GM19324 (cell line): ENCODE results near the gene PRDM16.

Source experiments
- ATAC-seq: cut with Tn5 transposase; IDR thresholded peaks from one replicate; pipeline ENCODE4 v1.9.1; 2021; ENCODE audit warnings: mild to moderate bottlenecking, moderate library complexity; ENCODE audit not compliant: unreplicated experiment, low FRiP score

PRDM16 gene

DNA sequence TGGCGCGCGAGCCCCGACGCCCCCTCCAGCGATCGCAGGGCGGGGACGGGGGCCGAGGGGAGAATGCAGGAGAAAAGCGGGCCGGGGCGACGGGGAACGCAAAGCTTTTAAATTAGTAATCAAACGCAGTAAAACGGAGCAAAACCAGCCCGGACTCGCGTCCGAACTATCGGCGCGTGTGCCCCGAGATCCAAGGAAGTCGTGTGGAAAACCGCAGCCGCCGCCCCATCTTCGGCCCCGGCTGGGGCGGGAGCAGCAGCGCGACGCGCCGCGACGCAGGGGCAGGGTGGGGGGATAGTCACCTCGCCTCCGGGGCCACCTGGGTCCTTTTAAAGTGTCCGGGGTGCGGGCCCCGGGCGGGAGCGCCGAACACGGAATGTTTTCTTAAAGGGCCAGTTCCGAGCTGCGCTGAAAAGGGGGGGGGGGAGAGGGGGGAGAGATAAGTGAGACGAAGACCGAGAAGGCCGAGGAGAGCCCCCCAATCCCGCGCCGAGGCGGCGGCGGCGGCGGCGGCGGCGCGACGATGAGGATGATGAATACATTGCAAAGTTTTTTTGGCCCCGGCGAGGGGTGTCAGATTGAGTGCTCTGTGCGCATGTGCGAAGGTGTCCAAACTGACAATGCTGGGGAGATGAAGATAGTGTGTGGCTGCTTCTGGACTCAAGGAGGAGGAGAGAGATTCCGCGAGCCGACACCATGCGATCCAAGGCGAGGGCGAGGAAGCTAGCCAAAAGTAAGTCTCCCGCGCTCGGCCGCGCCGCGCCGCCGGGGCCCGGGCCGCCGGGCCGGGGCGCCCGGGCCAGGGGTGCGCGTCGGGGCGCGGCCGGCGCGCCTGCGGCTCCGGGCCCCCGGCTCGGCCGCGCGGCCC, at the start of gene PRDM16:
Gene PRDM16, plus strand, starts transcription at position 640 of the 868 bp plus-strand sequence. Its CDS starts 57 bp downstream, at position 697.
- ATAC-seq: no peak

DNA sequence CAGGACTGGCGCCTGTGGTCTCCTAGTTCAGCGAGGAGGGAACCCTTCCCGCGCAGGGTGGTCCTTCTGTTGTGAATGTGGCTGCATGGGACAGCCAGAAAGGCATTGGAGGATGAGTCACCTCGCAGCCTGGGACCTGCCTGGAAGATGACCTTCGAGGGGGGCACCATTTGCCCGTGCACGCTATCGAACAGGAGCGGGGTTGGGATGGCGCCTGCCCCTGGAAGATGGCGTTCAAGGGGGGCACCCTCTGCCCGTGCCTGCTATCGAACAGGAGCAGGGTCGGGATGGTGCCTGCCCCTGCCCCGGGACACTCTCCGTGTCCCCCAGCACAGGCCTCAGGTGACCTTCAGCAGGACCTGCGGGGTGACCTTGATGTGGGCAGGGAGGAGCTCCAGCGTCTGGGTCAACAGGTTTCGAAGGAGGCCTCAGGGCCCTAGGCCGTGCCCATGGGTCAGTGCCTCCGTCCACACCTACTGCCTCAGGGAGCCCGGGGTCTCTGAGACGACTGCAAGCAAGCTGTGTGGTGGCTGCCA, 49.4 kb upstream of the PRDM16 start:
- ATAC-seq: no peak

GRCh38 chr1:3020263-3020909, 48.6 kb upstream of the PRDM16 start:
- ATAC-seq: no peak

DNA sequence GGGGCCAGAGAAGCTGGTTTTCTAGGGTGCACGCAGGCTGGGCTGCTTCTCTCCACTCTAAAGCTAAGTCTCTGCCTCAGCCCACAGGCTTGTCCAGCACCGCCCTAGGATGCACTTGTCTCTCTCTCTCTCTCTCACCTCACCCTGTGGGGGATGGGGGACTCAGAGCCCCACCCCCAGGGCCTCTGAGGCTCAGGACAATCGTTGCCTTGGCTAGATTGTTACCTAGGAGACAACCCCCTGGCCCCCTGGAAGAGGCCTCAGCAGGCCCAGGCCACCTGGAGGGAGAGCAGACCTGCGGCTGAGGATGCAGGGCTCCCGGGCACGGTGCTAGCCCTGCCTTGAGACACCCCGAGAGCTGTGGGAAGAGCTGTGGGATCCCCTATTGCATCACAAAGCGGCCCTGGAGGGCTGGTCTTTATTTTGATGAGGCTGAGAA, 47.8 kb upstream of the PRDM16 start, which contains the start of gene ACTRT2:
Gene ACTRT2, plus strand, starts transcription at position 235 of the 439 bp plus-strand sequence. CDS start 220 bp downstream, outside the sequence.
- no peak for ATAC-seq

DNA sequence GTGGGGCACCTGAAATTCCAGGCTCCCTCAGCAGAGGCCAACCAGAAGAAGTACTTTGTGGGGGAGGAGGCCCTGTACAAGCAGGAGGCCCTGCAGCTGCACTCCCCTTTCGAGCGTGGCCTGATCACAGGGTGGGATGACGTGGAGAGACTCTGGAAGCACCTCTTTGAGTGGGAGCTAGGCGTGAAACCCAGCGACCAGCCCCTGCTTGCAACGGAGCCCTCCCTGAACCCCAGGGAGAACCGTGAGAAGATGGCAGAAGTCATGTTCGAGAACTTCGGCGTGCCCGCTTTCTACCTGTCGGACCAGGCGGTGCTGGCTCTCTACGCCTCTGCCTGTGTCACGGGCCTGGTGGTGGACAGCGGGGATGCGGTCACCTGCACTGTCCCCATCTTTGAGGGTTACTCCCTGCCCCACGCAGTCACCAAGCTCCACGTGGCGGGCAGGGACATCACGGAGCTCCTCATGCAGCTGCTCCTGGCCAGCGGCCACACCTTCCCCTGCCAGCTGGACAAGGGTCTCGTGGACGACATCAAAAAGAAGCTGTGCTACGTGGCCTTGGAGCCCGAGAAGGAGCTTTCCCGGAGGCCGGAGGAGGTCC, 47.1 kb upstream of the PRDM16 start:
- ATAC-seq: no peak

- ATAC-seq: no peak
These were observed 46.5 kb upstream of the PRDM16 start for GRCh38 chr1:3022511-3022973.

DNA sequence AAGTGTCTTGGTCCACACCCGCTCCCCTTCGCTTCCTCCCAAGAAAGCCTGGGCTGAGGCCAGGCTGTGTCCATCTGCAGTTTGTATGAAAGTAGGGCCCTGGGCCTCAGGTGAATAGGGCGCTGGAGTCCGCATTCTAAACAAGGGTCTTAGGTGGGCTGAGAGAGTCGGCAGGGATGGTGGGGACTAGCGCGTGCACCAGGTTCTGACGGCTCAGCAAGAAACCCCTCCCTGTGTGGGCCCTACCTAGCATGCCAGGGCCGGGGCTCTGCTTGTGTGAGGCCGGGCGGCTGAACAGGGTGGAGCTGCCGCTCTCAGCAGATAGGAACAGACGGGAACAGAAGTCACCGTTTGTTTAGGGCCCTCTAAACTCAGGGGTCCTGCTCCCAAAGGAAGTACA, 46.0 kb upstream of the PRDM16 start:
- ATAC-seq: no peak

DNA sequence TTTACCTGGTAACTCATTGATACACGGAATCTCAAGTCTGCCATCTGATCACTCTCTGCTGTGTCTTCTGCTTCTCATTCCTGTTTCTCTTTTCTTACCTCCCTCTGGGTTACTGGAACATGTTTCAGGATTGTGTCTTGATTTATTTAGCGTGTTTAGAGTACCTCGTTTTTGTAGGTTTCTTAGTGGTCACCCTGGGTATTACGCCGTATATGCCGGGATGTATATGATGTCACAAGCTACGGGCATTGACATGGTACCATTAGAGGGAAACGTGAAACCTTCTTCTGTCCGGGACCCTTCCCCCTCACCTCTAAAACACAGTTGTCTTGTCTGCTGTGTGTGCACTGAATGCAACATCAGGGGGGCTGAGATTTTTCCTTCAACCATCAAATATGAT, 45.0 kb upstream of the PRDM16 start:
- no peak for ATAC-seq

DNA sequence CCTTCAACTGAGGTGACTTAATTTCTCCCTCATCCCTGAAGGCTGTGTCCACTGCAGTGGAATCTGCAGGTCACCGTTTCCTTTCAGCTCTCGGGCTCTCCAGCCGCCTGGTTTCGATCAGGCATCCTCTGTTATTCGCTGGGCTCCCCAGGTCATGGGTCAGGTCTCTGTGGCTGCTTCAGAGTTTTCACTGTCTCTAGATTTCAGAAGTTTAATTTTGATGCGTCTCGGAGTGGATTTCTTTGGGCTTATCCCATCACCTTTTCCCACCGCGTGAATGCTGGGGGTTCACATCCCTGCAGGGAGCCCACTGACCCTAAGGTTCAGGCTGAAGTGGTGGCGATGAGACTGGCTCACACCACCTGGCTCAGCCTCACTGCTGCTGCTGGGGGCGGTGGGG, 44.4 kb upstream of the PRDM16 start:
- no peak for ATAC-seq

- no peak for ATAC-seq
These were observed 42.9 kb upstream of the PRDM16 start for GRCh38 chr1:3026124-3026523.

DNA sequence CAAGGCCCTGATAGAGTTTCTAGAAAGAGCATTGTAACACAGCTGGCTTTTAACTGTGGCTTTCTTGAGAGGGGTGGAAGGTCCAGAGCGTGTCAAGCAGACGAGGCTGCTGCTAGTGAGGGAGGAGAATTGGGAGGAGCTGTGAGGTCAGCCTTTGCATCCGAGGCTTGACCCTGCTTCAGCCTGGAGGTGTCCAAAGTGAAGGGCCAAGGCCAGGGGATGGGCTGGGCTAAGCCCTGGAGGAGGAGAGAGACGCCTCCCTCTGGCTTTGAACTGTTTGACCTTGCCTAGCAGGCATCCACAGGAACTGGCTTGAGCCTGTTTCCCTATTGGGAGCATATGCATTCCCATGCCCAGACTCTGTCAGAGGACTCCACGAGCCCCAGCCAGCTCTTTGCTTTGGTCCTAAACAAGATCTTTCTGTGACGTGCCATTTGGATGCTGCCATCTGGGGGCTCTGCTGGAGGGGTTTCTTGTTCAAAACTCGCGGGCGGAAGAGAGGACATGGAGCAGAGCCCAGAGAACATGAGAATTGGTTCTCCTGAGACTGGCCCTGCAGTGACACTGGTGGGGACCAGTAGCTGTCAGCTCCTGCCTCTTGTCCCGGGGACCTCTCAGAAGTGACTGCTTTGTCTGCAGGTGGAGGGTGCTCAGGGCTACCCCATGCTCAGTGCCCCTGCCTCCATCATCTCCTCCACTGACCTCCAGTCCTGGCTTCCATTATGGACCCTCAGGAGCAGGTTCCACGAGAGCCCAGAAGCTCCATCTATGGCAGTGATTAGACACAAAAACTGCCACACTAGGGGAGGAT, 42.2 kb upstream of the PRDM16 start:
- no peak for ATAC-seq

DNA sequence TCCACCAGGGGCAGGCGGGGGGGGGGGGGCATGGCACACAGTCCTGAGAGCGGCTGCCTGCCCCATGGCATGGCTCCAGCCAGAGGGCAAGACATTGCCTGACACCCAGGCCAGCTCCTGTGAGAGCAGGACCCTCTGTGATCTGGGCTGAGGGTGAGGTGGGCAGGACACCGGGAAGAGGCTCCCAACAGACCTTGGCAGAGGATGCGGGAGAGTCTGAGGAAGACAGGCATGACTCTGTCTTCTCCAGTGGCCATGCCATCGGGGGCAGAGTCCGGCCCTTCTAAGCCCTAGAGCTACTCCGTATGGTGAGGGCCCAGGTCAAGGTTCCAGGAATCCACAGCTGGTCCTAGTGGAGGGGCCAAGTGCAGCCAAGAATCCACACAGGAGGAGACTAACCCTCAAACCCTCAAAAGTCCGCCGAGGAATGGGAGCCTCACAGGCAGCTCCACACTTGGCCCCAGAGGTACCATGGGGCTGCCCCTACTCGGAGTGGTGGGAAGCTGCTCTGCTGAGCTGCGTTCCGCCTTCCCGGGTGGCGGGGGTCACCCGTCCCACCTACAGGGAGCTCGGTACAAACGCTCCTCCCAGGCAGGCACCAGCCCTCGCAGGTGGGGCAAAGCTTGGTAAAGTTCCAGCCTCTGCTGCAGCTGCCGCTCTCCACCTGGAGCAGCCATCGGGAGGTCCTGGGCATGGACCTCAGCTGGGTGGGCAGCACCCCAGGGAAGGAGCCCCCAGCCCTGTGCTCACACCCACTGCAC, 41.2 kb upstream of the PRDM16 start:
- ATAC-seq: no peak

- ATAC-seq: no peak
These were observed 40.3 kb upstream of the PRDM16 start for GRCh38 chr1:3028531-3029282.

DNA sequence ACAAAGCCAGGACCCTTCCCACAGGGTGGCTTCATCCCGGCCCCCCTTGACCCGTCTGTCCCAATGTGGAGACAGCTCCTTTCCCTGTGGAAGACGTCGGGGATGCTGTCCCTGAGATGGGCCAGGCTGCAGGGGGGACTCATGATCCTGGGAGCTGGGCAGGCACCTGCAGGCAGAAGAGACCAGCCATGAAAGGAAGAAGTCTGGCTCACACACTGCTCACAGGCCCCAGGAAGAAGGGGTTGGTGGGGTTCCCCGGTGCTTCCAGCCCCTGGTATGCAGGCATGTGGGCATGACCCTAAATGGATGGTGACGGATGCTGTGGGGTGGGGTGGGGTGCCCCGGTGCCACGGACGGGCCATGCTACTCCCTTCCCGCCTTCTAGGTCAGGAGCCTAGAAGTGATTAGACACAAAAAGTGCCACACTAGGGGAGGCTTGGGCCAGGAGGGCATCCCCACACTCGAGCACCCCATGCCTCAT, 39.5 kb upstream of the PRDM16 start:
- no peak for ATAC-seq

DNA sequence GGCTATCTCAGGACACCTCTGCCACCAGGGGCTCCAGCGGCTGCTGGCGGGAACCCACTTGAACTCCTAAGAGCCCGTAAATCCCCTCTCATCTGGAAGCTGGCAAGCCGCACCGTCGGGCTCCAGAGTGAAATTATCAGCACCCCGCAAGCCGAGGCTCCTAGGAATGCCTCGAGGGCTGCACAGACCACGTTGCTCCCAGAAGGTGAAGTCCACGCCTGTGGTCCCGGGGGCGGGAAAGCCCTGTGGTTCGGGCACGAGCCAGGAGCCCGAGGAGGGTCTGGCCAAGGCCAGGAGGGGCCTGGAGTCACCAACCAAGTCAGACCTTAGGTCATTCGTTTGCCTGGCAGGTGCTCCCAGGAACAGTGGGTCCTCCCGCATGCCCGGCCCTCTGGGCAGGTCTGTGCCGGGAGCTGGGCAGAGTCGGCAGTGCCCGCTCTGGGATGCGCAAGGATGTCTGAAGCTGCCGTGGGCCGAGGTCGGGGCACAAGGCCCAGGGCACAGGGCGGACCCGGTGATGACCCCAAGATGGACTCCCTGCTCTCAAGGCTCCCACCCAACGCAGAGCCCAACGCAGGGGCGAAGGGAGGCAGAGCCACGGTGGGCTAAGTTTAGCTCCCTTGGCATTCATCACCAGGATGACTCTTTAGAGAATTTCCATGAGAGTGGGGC, 38.9 kb upstream of the PRDM16 start:
- no peak for ATAC-seq

DNA sequence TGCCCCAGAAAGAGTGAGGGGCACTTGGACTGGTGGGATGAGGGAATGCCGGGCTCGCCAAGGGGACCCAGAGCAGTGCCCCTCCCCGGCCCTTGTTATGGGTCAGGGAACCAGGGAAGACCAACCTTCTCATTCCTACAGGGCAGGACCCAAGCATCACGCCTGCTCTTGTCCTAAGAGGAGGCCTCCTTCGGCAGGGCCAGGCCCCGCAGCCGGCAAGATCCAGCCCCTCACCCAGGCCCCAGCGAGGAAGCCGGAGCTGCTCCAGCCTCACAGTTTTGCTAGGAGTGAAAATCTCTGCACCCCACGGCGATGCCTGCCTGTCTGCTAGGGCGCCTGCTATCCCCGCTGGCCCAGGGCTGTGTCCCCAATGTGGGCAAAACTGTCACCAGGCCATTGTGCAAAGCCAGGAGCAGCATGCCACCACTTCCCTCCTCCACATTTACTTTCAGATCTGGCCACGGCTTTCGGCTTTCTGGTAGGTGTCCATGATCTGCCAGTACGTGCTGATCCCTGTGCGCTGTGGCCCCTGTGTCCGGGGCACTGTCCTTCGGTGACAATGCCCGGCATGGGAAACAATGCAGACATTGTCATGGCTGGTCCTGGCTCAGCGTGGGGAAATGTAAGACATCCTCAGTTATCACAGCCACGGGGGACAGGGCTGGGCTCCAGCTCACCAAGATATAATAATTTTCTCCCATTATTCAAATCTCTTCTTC, 38.2 kb upstream of the PRDM16 start:
- no peak for ATAC-seq
